Esophagus squamous epithelium (tissue), 4 donors: Measurements from ENCODE around the gene WDR70.
"Not testable (repeated sequence)": the region's sequence is repeated elsewhere in the genome, so short reads cannot be mapped to it uniquely, and the experiment has no call there.

Experiments
- POLR2A ChIP-seq, 4 donors: fragments of 450-650 bp; IDR thresholded peaks; one replicate each; pipeline ENCODE4 v1.6.1; 2017; ENCODE audit warnings: antibody characterized with exemption in 4 of 4, mild to moderate bottlenecking in 4 of 4, moderate library complexity in 3 of 4
- TF ChIP-seq, protein P1 (sequence below), 6 experiments: fragments of 450-650 bp in 4 of 6; fragments of 200-600 bp in 2 of 6; sonication (generic) in 2 of 6; IDR thresholded peaks; one replicate each; pipeline ENCODE4 v1.5.1; 2016 to 2019; ENCODE audit warnings: antibody characterized with exemption in 6 of 6, mild to moderate bottlenecking in 4 of 6, moderate library complexity in 4 of 6

DNA sequence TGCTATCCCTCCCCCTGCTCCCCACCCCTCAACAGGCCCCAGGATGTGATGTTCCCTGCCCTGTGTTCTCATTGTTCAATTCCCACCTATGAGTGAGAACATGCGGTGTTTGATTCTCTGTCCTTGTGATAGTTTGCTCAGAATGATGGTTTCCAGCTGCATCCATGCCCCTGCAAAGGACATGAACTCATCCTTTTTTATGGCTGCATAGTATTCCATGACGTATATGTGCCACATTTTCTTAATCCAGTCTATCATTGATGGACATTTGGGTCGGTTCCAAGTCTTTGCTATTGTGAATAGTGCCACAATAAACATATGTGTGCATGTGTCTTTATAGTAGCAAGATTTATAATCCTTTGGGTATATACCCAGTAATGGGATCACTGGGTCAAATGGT is 214.2 kb downstream of the WDR70 start:
- TF ChIP-seq, protein P1, sequence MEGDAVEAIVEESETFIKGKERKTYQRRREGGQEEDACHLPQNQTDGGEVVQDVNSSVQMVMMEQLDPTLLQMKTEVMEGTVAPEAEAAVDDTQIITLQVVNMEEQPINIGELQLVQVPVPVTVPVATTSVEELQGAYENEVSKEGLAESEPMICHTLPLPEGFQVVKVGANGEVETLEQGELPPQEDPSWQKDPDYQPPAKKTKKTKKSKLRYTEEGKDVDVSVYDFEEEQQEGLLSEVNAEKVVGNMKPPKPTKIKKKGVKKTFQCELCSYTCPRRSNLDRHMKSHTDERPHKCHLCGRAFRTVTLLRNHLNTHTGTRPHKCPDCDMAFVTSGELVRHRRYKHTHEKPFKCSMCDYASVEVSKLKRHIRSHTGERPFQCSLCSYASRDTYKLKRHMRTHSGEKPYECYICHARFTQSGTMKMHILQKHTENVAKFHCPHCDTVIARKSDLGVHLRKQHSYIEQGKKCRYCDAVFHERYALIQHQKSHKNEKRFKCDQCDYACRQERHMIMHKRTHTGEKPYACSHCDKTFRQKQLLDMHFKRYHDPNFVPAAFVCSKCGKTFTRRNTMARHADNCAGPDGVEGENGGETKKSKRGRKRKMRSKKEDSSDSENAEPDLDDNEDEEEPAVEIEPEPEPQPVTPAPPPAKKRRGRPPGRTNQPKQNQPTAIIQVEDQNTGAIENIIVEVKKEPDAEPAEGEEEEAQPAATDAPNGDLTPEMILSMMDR (IDR thresholded peaks at IDR 0.05): not testable (repeated sequence)
- TF ChIP-seq POLR2A (IDR thresholded peaks at IDR 0.05): not testable (repeated sequence)
